ENCODE data around the gene MARCO. TPM values are rescaled to one million over a fixed set of nuclear protein-coding genes. Genes with fewer than 3 reads are reported as not detected.

Gene MARCO
- total and polyA plus RNA-seq, 2 of the 8 experiments (the other 6 are each of a cell fraction or from before 2014, with no cell fraction given), result not detected

DNA sequence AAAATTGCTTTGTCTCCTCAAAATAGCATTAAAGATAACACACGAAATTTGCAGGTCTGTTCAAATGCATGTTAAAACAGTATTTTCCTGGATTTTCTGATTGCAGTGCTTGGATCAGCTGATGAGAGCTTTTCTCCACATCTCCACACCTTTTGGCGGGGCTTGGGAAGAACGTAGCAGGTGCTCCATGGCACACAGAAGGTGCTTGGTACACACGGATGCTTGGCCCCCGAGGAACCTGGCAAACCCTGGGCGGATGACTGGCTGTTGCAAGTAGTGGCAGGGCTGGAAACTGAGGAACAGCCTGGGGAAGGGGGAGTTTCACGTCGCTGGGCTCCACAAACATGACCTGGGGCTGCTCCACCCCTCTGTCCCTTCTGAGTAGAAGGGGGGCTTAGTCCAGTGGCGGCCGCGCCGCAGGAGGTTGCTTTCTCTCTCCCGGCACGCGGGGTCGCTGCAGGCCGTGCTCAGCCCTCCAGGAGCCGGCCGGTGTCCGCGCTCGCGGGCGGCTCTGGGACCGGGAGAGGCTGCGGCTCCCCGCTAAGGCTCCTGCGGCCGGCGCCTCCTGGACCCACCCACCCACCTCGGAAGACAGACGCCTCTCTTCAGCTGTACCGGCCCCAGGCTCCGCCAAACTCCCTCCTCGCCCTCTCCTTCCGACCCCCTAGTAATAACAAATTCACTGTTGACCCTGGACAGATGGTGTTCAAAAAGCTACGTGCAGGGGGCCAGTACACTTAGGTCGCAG is 69.3 kb downstream of the MARCO start:
- H4K20me1 ChIP-seq (replicated peaks in 1 of 2; ENCODE audit: control insufficient read depth in 1 of 2, insufficient read depth in 2 of 2, low read length in 2 of 2), result no peaks in the 10 kb centered on the region
- no peaks in the 10 kb centered on the region for H3K9me3 ChIP-seq (ENCODE audit: insufficient read depth in 2 of 2, low read depth in 1 of 2, low read length in 1 of 2)
- H3K23me2 ChIP-seq (ENCODE audit: low read depth, low read length), result no peaks in the 10 kb centered on the region
- peak; percentile 21 to 87 for DNase-seq (ENCODE audit: low read depth in 1 of 2, low spot score in 2 of 2)
- no peak overlapping the region; the same call in 1 of the 2 replicates for H2AFZ ChIP-seq (ENCODE audit: low read length)
- peaks cover 0 to 3% (median under 1%) of the 10 kb centered on the region in 4 experiments; a peak in 4 of 7 replicates for H3K4me1 ChIP-seq (replicated peaks in 1 of 4; ENCODE audit: control insufficient read depth in 3 of 4, insufficient read depth in 4 of 4, low read length in 3 of 4)
- no peak overlapping the region for H2BK15ac ChIP-seq (ENCODE audit: low read length)
- no peak overlapping the region for H2BK12ac ChIP-seq (ENCODE audit: low read depth, low read length)
- H3K9ac ChIP-seq (replicated peaks in 1 of 4; ENCODE audit: extremely low read depth in 1 of 4, low read depth in 3 of 4, low read length in 3 of 4), result no peak overlapping the region
- FAIRE-seq, result no peak
- ChIA-PET POLR2A (ENCODE audit: partially characterized antibody) (interaction anchor here (0.8 kb wide), 1 partner anchor 15 kb away, joined by 3 read pairs; no protein-coding TSS in a partner anchor), CTCF (ENCODE audit: partially characterized antibody) (interaction anchor here (0.6 to 4.3 kb wide), 33 partner anchors 15 to 519 kb away, joined by 3 to 61 read pairs (median 4); no protein-coding TSS in a partner anchor)
- H3K79me1 ChIP-seq (ENCODE audit: low read depth, low read length), result no peaks in the 10 kb centered on the region
- 23% methylated on average over 31 of the region's 38 CpGs; no CpG with 5 or more reads in 1 of the 2 experiments for WGBS, 2 experiments (ENCODE audit: extremely low coverage in 1 of 2, insufficient coverage in 1 of 2, insufficient read length in 1 of 2, insufficient replicate concordance in 2 of 2, low coverage in 1 of 2, low lambda C conversion rate in 2 of 2, missing lambda C conversion rate in 1 of 2)
- no peak overlapping the region for H2AK5ac ChIP-seq (ENCODE audit: low read depth, low read length)
- no peak overlapping the region for H2BK120ac ChIP-seq (replicated peaks; ENCODE audit: low read depth, low read length)
- peaks cover 0 to 4% (median 3%) of the 10 kb centered on the region in 4 experiments; a peak in 5 of 7 replicates for H3K27me3 ChIP-seq (replicated peaks in 1 of 4; ENCODE audit: control insufficient read depth in 3 of 4, extremely low read depth in 1 of 4, insufficient read depth in 3 of 4, low read length in 3 of 4)
- 0 out of 2 replicates have a peak overlapping the region, but pooled peaks have one; percentile 68 for H4K8ac ChIP-seq (ENCODE audit: extremely low read depth, insufficient read depth, low read length)
- H3K56ac ChIP-seq (replicated peaks; ENCODE audit: insufficient read length, low read depth, low read length), result no peak overlapping the region
- no peak overlapping the region for H3K27ac ChIP-seq (ENCODE audit: low read depth, low read length)
- no peak overlapping the region for H3K14ac ChIP-seq (ENCODE audit: insufficient read length)
- no peaks in the 10 kb centered on the region for H3K36me3 ChIP-seq (ENCODE audit: control insufficient read depth in 2 of 4, insufficient read depth in 4 of 4, low read length in 3 of 4)
- H3K79me2 ChIP-seq (ENCODE audit: control insufficient read depth in 1 of 2, insufficient read depth in 2 of 2, low read length in 2 of 2), result no peaks in the 10 kb centered on the region
- H4K5ac ChIP-seq (ENCODE audit: insufficient read length, low read depth, low read length), result no peak overlapping the region
- no peak overlapping the region; the same call in 1 of the 2 replicates for H3K18ac ChIP-seq (ENCODE audit: extremely low read depth, low read length)
- peak overlapping the region in 3 of 4 experiments; percentile 6 to 51 (median 19); a peak in 4 of 8 replicates for H3K4me3 ChIP-seq (ENCODE audit: extremely low read depth in 1 of 4, insufficient read depth in 2 of 4, low read depth in 3 of 4, low read length in 4 of 4)
- no peak overlapping the region for H3K23ac ChIP-seq (ENCODE audit: insufficient read length)
- H4K91ac ChIP-seq (replicated peaks; ENCODE audit: insufficient read length, low read length), result no peak overlapping the region
- H2BK20ac ChIP-seq (ENCODE audit: low read length), result no peak overlapping the region
- H3K4ac ChIP-seq (replicated peaks; ENCODE audit: insufficient read length, low read depth, low read length), result no peak overlapping the region
- peak overlapping the region; percentile 46 to 60 for H3K4me2 ChIP-seq (ENCODE audit: insufficient read depth in 1 of 2, low read depth in 2 of 2, low read length in 2 of 2)
- H2BK5ac ChIP-seq (ENCODE audit: low read depth, low read length), result no peak overlapping the region
- TF ChIP-seq MAFK (IDR thresholded peaks at IDR 0.05; ENCODE audit: low read depth, low read length), result no peak
- no peak for TF ChIP-seq CTBP2 (IDR thresholded peaks at IDR 0.05; ENCODE audit: borderline replicate concordance, insufficient read depth, insufficient read length, low read length)
- no peak for TF ChIP-seq KDM4A (IDR thresholded peaks at IDR 0.05; ENCODE audit: low read depth, low read length, severe bottlenecking)
- TF ChIP-seq, protein P1, sequence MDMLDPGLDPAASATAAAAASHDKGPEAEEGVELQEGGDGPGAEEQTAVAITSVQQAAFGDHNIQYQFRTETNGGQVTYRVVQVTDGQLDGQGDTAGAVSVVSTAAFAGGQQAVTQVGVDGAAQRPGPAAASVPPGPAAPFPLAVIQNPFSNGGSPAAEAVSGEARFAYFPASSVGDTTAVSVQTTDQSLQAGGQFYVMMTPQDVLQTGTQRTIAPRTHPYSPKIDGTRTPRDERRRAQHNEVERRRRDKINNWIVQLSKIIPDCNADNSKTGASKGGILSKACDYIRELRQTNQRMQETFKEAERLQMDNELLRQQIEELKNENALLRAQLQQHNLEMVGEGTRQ (IDR thresholded peaks at IDR 0.05; ENCODE audit: low read length), result no peak
- no peak for TF ChIP-seq RNF2 (IDR thresholded peaks at IDR 0.05; ENCODE audit: borderline replicate concordance, low read depth, low read length, missing control alignments, poor library complexity, severe bottlenecking)
- peak; percentile 88 to 92 for TF ChIP-seq RAD21 (IDR thresholded peaks at IDR 0.05 in 1 of 2, conservative IDR thresholded peaks at IDR 0.05 in 1 of 2; ENCODE audit: low read depth in 2 of 2, low read length in 2 of 2)
- no peak for TF ChIP-seq GTF2F1 (IDR thresholded peaks at IDR 0.05; ENCODE audit: borderline replicate concordance, low read depth, low read length)
- TF ChIP-seq CEBPB (IDR thresholded peaks at IDR 0.05; ENCODE audit: low read depth, low read length), result no peak
- TF ChIP-seq PHF8 (conservative IDR thresholded peaks at IDR 0.05; ENCODE audit: low read depth, low read length), result no peak

Measured in H1 (cell line).